Omental fat pad (tissue), 4 donors: Measurements from ENCODE around the gene OR10P1. TPM values are rescaled to one million over a fixed set of nuclear protein-coding genes. Genes with fewer than 3 reads are reported as not detected.

Source experiments
- ATAC-seq: fragments of 150-250 bp; one replicate; pipeline ENCODE4 v1.9.1; 2016; ENCODE audit warnings: mild to moderate bottlenecking, moderate library complexity; ENCODE audit not compliant: low FRiP score
- DNase-seq: peaks from one replicate; pipeline ENCODE4 v3.0.0-alpha.2; 2019; ENCODE audit warnings: low spot score
- CTCF ChIP-seq, 3 donors: fragments of 450-650 bp; IDR thresholded peaks; one replicate each; pipeline ENCODE4 v1.5.1; 2016 to 2017; ENCODE audit warnings: antibody characterized with exemption in 3 of 3, mild to moderate bottlenecking in 3 of 3, moderate library complexity in 2 of 3
- total RNA-seq, 4 donors: library from RNA; depleted of rRNA; stranded (reverse); fragments of >200 nt; gene quantifications; one replicate each; pipeline ENCODE4 v1.1.0, GENCODE V29; 2016

The OR10P1 gene
- total RNA-seq, 4 donors from 2014 or later = not detected

- DNase-seq (no peak), ATAC-seq (peak; percentile 74)
- TF ChIP-seq CTCF (IDR thresholded peaks at IDR 0.05) = no peak
These were observed 39.0 kb downstream of the OR10P1 start for GRCh38 chr12:55675666-55676065.

GRCh38 chr12:55676707-55677106, 40.0 kb downstream of the OR10P1 start:
- DNase-seq (no peak), ATAC-seq (no peak)
- no peak for TF ChIP-seq CTCF (IDR thresholded peaks at IDR 0.05)

DNA sequence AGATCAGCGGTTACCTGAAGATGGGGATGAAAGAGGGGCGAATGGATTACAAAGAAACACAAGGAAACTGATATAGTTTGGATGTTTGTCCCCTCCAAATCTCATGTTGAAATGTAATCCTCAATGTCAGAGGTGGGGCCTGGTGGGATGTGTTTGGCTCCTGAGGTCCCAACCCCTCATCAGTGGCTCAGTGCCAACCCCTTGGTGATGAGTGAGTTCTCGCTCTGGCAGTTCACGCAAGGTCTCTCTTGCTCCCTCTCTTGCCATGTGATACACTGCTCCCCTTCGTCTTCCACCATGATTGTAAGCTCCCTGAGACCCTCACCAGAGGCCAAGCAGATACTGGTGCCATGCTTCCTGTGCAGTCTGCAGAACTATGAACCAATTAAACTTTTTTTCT, 43.0 kb downstream of the OR10P1 start:
- no peak for DNase-seq
- TF ChIP-seq CTCF (IDR thresholded peaks at IDR 0.05) = no peak
- no peak for ATAC-seq

DNA sequence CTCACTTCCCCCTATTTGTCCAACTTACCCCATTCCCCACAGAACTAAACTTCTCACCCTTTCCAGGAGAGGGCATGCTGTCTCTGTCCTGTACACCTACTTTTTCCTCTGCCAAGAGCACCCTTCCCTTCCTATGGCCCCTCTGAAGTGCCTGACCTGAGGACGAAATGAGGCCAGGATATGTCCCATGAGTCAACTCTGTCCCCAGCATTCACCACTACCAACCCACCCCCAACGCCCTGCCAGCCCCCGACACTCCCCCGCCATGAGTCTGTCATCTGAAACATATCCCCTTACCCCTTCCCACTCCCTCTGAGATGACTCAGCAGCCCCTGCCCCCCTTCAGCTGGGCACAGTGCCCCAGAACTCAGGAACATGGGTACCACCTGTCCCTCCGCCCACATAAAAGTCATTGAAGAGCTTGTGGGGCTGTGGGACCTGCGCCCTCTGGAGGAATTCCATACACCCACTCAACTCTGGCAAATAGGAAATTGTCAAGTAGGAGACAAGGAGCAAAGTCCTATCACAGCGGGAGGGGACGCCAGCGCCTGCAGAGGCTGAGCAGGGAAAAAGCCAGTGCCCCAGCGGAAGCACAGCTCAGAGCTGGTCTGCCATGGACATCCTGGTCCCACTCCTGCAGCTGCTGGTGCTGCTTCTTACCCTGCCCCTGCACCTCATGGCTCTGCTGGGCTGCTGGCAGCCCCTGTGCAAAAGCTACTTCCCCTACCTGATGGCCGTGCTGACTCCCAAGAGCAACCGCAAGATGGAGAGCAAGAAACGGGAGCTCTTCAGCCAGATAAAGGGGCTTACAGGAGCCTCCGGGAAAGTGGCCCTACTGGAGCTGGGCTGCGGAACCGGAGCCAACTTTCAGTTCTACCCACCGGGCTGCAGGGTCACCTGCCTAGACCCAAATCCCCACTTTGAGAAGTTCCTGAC, 44.7 kb downstream of the OR10P1 start:
- peak; percentile 82 for ATAC-seq
- DNase-seq = no peak
- no peak for TF ChIP-seq CTCF (IDR thresholded peaks at IDR 0.05)

- TF ChIP-seq CTCF (IDR thresholded peaks at IDR 0.05) = no peak
- ATAC-seq (no peak), DNase-seq (no peak)
These were observed 45.5 kb downstream of the OR10P1 start for GRCh38 chr12:55682087-55682796.

DNA sequence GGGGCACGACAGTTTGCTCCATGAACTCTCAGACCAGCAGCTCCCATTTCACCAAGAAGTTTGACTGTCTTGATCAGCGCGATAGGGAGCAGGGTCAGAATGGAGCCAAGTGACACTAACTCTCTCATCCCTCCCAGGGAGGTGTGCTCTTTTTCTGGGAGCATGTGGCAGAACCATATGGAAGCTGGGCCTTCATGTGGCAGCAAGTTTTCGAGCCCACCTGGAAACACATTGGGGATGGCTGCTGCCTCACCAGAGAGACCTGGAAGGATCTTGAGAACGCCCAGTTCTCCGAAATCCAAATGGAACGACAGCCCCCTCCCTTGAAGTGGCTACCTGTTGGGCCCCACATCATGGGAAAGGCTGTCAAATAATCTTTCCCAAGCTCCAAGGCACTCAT, 47.0 kb downstream of the OR10P1 start:
- ATAC-seq = no peak
- TF ChIP-seq CTCF (IDR thresholded peaks at IDR 0.05) = no peak
- no peak for DNase-seq
